Epithelial cell of esophagus (primary cell): ENCODE measurements around the gene STMN3.
"Not testable (repeated sequence)": the region's sequence is repeated elsewhere in the genome, so short reads cannot be mapped to it uniquely, and the experiment has no call there.

Experiments
- DNase-seq: peaks from one replicate; pipeline ENCODE4 v3.0.0; 2010; ENCODE audit warnings: low read depth
- H3K4me3 ChIP-seq: 2 replicates; pipeline ENCODE4 v1.5.1; 2011; ENCODE audit warnings: mild to moderate bottlenecking, low read length, control low read depth
- CTCF ChIP-seq: IDR thresholded peaks from 2 replicates; pipeline ENCODE4 v1.5.1; 2011; ENCODE audit warnings: low read depth, mild to moderate bottlenecking, low read length, control low read depth, inconsistent platforms; ENCODE audit not compliant: insufficient read depth; ENCODE audit errors: missing control alignments

STMN3 gene

GRCh38 chr20:63672666-63673065 is 19.4 kb upstream of the STMN3 start:
- TF ChIP-seq CTCF, result no peak
- H3K4me3 ChIP-seq, result no peak overlapping the region
- no peak for DNase-seq

GRCh38 chr20:63671695-63672094 is 18.5 kb upstream of the STMN3 start:
- DNase-seq, H3K4me3 ChIP-seq: not testable (repeated sequence)

- no peak for TF ChIP-seq CTCF
- H3K4me3 ChIP-seq, result no peak overlapping the region
- no peak for DNase-seq
Measured at GRCh38 chr20:63668351-63668750, 15.1 kb upstream of the STMN3 start.

GRCh38 chr20:63667858-63668257 is 14.6 kb upstream of the STMN3 start:
- TF ChIP-seq CTCF, result no peak
- no peak overlapping the region for H3K4me3 ChIP-seq
- DNase-seq, result no peak

GRCh38 chr20:63665708-63666107 is 12.5 kb upstream of the STMN3 start:
- TF ChIP-seq CTCF, result no peak
- DNase-seq, result no peak
- no peak overlapping the region for H3K4me3 ChIP-seq

- DNase-seq, result no peak
- no peak for TF ChIP-seq CTCF
- H3K4me3 ChIP-seq, result no peak overlapping the region
Measured at GRCh38 chr20:63664861-63665594, 11.8 kb upstream of the STMN3 start.

GRCh38 chr20:63664143-63664851 is 11.1 kb upstream of the STMN3 start:
- no peak for TF ChIP-seq CTCF
- no peak overlapping the region for H3K4me3 ChIP-seq
- no peak for DNase-seq
